ENCODE results near the gene TAS1R3. TPM values are rescaled to one million over a fixed set of nuclear protein-coding genes. Genes with fewer than 3 reads are reported as not detected.
"Not testable (repeated sequence)": the region's sequence is repeated elsewhere in the genome, so short reads cannot be mapped to it uniquely, and the experiment has no call there.

The TAS1R3 gene
- total RNA-seq, 1 donor from 2014 or later, result 0.97 TPM

DNA sequence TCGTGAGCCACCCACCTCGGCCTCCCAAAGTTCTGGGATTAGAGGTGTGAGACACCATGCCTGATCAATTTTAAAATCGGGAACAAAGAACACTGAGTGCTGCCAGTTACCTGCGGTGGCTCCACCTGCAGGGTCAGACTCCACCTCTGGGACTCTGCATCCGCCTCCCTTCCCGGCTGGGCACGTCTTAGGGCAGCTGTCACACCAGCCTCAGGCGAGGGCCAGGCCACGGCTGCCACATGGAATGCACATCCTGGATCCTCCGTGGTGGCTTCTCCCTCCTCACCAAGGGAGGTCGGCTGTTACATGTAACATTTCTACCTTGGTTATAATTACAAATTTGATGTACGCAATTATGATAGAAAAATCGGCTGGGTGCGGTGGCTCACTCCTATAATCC lies 33.2 kb downstream of the TAS1R3 start:
- Mint-ChIP-seq H3K36me3 (ENCODE audit: unreplicated experiment) (no peaks in the 10 kb centered on the region), H3K9me3 (ENCODE audit: unreplicated experiment) (no peaks in the 10 kb centered on the region), H3K4me1 (ENCODE audit: unreplicated experiment) (peaks cover 33% of the 10 kb centered on the region), H3K27ac (ENCODE audit: unreplicated experiment) (no peak overlapping the region), H3K4me3 (ENCODE audit: unreplicated experiment) (no peak overlapping the region), H3K27me3 (ENCODE audit: unreplicated experiment) (no peaks in the 10 kb centered on the region)
- TF ChIP-seq, protein P1, sequence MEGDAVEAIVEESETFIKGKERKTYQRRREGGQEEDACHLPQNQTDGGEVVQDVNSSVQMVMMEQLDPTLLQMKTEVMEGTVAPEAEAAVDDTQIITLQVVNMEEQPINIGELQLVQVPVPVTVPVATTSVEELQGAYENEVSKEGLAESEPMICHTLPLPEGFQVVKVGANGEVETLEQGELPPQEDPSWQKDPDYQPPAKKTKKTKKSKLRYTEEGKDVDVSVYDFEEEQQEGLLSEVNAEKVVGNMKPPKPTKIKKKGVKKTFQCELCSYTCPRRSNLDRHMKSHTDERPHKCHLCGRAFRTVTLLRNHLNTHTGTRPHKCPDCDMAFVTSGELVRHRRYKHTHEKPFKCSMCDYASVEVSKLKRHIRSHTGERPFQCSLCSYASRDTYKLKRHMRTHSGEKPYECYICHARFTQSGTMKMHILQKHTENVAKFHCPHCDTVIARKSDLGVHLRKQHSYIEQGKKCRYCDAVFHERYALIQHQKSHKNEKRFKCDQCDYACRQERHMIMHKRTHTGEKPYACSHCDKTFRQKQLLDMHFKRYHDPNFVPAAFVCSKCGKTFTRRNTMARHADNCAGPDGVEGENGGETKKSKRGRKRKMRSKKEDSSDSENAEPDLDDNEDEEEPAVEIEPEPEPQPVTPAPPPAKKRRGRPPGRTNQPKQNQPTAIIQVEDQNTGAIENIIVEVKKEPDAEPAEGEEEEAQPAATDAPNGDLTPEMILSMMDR (IDR thresholded peaks at IDR 0.05), result no peak
- no peak for DNase-seq (ENCODE audit: extremely low spot score, unreplicated experiment)

DNA sequence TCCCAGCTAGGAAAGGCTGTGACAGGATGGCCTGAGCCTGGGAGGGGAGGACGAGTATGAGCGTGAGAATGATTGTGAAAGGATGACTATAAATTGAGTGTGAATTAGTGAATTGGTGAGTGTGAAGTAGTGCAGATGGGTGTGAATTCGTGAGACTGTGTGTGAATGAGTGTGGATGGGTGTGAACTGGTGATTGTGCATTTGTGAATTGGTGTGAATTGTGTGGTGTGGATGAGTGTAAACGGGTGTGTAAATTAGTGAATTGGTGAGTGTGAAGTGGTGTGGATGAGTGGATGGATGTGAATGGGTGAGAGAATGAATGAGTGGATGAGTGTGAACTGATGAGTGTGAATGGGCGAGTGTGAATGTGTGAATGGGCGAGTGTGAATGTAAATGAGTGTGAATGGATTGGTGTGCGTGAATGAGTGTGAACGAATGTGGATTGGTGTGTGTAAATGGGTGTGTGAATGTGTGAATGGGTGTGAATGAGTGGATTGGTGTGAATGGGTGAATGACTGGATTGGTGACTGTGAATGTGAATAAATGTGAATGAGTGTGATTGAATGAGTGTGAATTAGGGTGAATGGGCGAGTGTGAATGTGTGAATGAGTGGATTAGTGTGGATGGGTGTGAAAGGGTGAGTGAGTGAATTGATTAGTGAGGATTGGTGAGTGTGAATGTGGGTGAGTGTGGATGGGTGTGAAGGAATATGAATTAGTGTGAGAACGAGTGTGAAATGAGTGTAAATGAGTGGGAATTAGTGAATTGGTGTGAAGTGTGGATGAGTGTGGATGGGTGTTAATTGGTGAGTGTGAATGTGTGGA lies 35.0 kb downstream of the TAS1R3 start:
- Mint-ChIP-seq H3K9me3 (ENCODE audit: unreplicated experiment) (no peaks in the 10 kb centered on the region), H3K4me3 (ENCODE audit: unreplicated experiment) (no peak overlapping the region), H3K4me1 (ENCODE audit: unreplicated experiment) (peaks cover 19% of the 10 kb centered on the region), H3K27ac (ENCODE audit: unreplicated experiment) (no peak overlapping the region), H3K27me3 (ENCODE audit: unreplicated experiment) (no peaks in the 10 kb centered on the region), H3K36me3 (ENCODE audit: unreplicated experiment) (no peaks in the 10 kb centered on the region)
- DNase-seq (ENCODE audit: extremely low spot score, unreplicated experiment), result no peak
- TF ChIP-seq, protein P1 (IDR thresholded peaks at IDR 0.05), result no peak

DNA sequence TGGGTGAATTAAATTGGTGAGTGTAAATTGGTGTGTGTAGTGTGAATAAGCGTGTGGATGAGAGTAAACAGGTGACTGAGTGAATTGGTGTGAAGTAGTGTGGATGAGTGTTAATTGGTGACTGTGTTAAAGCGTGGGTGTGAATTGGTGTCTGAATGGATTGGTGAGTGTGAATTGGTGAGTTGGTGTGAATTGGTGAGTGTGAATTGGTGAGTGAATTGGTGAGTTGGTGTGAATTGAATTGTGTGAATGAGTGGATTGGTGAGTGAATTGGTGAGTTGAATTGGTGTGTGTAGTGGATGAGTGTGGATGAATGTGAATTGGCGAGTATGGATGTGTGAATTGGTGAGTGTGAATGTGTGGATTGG lies 35.6 kb downstream of the TAS1R3 start:
- TF ChIP-seq, protein P1 (IDR thresholded peaks at IDR 0.05), result no peak
- Mint-ChIP-seq H3K36me3 (ENCODE audit: unreplicated experiment) (no peaks in the 10 kb centered on the region), H3K9me3 (ENCODE audit: unreplicated experiment) (no peaks in the 10 kb centered on the region), H3K27me3 (ENCODE audit: unreplicated experiment) (no peaks in the 10 kb centered on the region), H3K4me3 (ENCODE audit: unreplicated experiment) (no peak overlapping the region), H3K27ac (ENCODE audit: unreplicated experiment) (no peak overlapping the region), H3K4me1 (ENCODE audit: unreplicated experiment) (peaks cover 13% of the 10 kb centered on the region)
- DNase-seq (ENCODE audit: extremely low spot score, unreplicated experiment), result no peak

DNA sequence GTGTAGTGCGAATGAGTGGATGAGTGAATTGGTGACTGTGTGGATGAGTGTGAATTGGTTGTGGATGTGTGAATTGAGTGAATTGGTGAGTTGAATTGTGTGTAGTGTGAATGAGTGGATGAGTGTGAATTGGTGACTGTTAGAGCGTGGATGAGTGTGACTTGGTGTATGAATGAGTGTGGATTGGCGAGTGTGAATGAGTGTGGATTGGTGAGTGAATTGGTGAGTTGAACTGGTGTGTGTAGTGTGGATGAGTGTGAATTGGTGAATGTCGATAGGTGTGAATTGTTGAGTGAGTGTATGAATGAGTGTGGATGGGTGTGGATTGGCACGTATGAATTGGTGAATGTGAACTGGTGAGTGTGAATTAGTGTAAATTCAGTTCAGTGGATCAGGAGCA lies 36.2 kb downstream of the TAS1R3 start:
- H3K27ac Mint-ChIP-seq (ENCODE audit: unreplicated experiment), result no peak overlapping the region
- TF ChIP-seq, protein P1 (IDR thresholded peaks at IDR 0.05), result no peak
- no peak for DNase-seq (ENCODE audit: extremely low spot score, unreplicated experiment)
- H3K9me3 Mint-ChIP-seq (ENCODE audit: unreplicated experiment), result no peaks in the 10 kb centered on the region
- peaks cover 12% of the 10 kb centered on the region for H3K4me1 Mint-ChIP-seq (ENCODE audit: unreplicated experiment)
- H3K27me3 Mint-ChIP-seq (ENCODE audit: unreplicated experiment), result no peaks in the 10 kb centered on the region
- no peak overlapping the region for H3K4me3 Mint-ChIP-seq (ENCODE audit: unreplicated experiment)
- no peaks in the 10 kb centered on the region for H3K36me3 Mint-ChIP-seq (ENCODE audit: unreplicated experiment)

DNA sequence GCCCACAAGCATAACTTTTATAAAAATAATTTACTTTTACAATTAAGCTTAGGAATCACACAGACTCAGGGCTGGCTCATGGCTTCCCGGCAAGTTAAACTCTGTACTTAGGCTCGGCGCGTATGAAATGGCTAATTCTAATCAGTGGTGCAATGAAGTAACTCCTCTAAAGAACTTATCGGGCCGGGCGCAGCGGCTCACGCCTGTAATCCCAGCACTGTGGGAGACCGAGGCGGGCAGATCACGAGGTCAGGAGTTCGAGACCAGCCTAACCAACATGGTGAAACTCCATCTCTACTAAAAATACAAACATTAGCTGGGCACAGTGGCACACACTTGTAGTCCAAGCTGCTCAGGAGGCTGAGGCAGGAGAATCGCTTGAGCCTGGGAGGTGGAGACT lies 39.0 kb downstream of the TAS1R3 start:
- not testable (repeated sequence) for DNase-seq (ENCODE audit: extremely low spot score, unreplicated experiment); H3K27ac Mint-ChIP-seq (ENCODE audit: unreplicated experiment); H3K9me3 Mint-ChIP-seq (ENCODE audit: unreplicated experiment); H3K4me3 Mint-ChIP-seq (ENCODE audit: unreplicated experiment); H3K36me3 Mint-ChIP-seq (ENCODE audit: unreplicated experiment); H3K27me3 Mint-ChIP-seq (ENCODE audit: unreplicated experiment)
- peaks cover 23% of the 10 kb centered on the region for H3K4me1 Mint-ChIP-seq (ENCODE audit: unreplicated experiment)

Measured in osteocyte (in vitro differentiated cells).